ENCODE data around the gene PPP3CA. TPM values are rescaled to one million over a fixed set of nuclear protein-coding genes. Genes with fewer than 3 reads are reported as not detected.

PPP3CA gene
- total and polyA plus RNA-seq, 4 experiments from 2014 or later: 5.0 to 41.8 (median 22.9) TPM

GRCh38 chr4:101259876-101260275 is 87.5 kb downstream of the PPP3CA start:
- H3K4me1 Mint-ChIP-seq: peaks cover 38 to 69% (median 57%) of the 10 kb centered on the region in 4 donors
- Histone ChIP-seq H3K27me3 (ENCODE audit: insufficient read depth, low read length) (no peaks in the 10 kb centered on the region), H3K36me3 (ENCODE audit: insufficient read depth, low read length) (no peaks in the 10 kb centered on the region), H3K4me1 (ENCODE audit: insufficient read depth, low read length) (peaks cover 31% of the 10 kb centered on the region), H3K9me3 (ENCODE audit: control insufficient read depth in 1 of 2, low read length in 2 of 2) (no peaks in the 10 kb centered on the region), H3K27ac (ENCODE audit: low read depth, low read length) (no peak overlapping the region), H3K4me3 (ENCODE audit: low read length in 2 of 2) (no peak overlapping the region)
- H3K36me3 Mint-ChIP-seq: no peaks in the 10 kb centered on the region
- H3K27ac Mint-ChIP-seq: no peak overlapping the region
- POLR2A ChIA-PET (ENCODE audit: partially characterized antibody): interaction anchor here (1.2 kb wide), 1 partner anchor 88 kb away, joined by 3 read pairs; the partner anchor contains the start of gene PPP3CA
- no peak for DNase-seq
- CTCF ChIA-PET (ENCODE audit: partially characterized antibody): interaction anchor here (0.6 kb wide), 1 partner anchor 324 kb away, joined by 4 read pairs; no protein-coding TSS in a partner anchor
- no peak overlapping the region for H3K4me3 Mint-ChIP-seq
- no peaks in the 10 kb centered on the region for H3K27me3 Mint-ChIP-seq
- no peaks in the 10 kb centered on the region for H3K9me3 Mint-ChIP-seq
- intact Hi-C loops (cut with micrococcal nuclease): loop anchor here (5.0 kb wide), 1 partner anchor 87 kb away; the partner anchor contains the start of gene PPP3CA

- CTCF ChIA-PET (ENCODE audit: partially characterized antibody): interaction anchor here (1.5 kb wide), 1 partner anchor 10 kb away, joined by 3 read pairs; no protein-coding TSS in a partner anchor
Observed at GRCh38 chr4:101258883-101259282, 88.4 kb downstream of the PPP3CA start.

GRCh38 chr4:101256222-101256621 is 91.1 kb downstream of the PPP3CA start:
- no peaks in the 10 kb centered on the region for H3K36me3 ChIP-seq (ENCODE audit: insufficient read depth, low read length)
- no peaks in the 10 kb centered on the region for H3K9me3 ChIP-seq (ENCODE audit: control insufficient read depth in 1 of 2, low read length in 2 of 2)
- POLR2A ChIA-PET (ENCODE audit: partially characterized antibody): interaction anchor here (1.0 kb wide), 1 partner anchor 236 kb away, joined by 3 read pairs; no protein-coding TSS in a partner anchor
- peaks cover 25% of the 10 kb centered on the region for H3K4me1 ChIP-seq (ENCODE audit: insufficient read depth, low read length)
- Mint-ChIP-seq H3K4me3 (peak overlapping the region in 1 of 8 donors; percentile 11), H3K36me3 (no peaks in the 10 kb centered on the region), H3K9me3 (no peaks in the 10 kb centered on the region), H3K4me1 (peaks cover 37 to 68% (median 58%) of the 10 kb centered on the region in 4 donors), H3K27me3 (no peaks in the 10 kb centered on the region), H3K27ac (no peak overlapping the region)
- H3K27ac ChIP-seq (ENCODE audit: low read depth, low read length): no peak overlapping the region
- no peak for DNase-seq
- no peak overlapping the region for H3K4me3 ChIP-seq (ENCODE audit: low read length in 2 of 2)
- H3K27me3 ChIP-seq (ENCODE audit: insufficient read depth, low read length): no peaks in the 10 kb centered on the region
- intact Hi-C loops (cut with micrococcal nuclease): no loop called here
- CTCF ChIA-PET (ENCODE audit: partially characterized antibody): no interaction called here

More at GRCh38 chr4:101258883-101259282, 88.4 kb downstream of the PPP3CA start:
- Mint-ChIP-seq H3K4me3 (peak overlapping the region in 4 of 8 donors; percentile 27 to 36 (median 30)), H3K27ac (peak overlapping the region in 2 of 7 donors; percentile 1 to 8), H3K9me3 (no peaks in the 10 kb centered on the region), H3K36me3 (no peaks in the 10 kb centered on the region), H3K4me1 (peaks cover 34 to 64% (median 55%) of the 10 kb centered on the region in 4 donors), H3K27me3 (no peaks in the 10 kb centered on the region)
- intact Hi-C loops (cut with micrococcal nuclease): no loop called here
- Histone ChIP-seq H3K9me3 (ENCODE audit: control insufficient read depth in 1 of 2, low read length in 2 of 2) (no peaks in the 10 kb centered on the region), H3K4me3 (ENCODE audit: low read length in 2 of 2) (no peak overlapping the region), H3K27me3 (ENCODE audit: insufficient read depth, low read length) (no peaks in the 10 kb centered on the region), H3K36me3 (ENCODE audit: insufficient read depth, low read length) (no peaks in the 10 kb centered on the region), H3K4me1 (ENCODE audit: insufficient read depth, low read length) (peaks cover 31% of the 10 kb centered on the region), H3K27ac (ENCODE audit: low read depth, low read length) (no peak overlapping the region)
- POLR2A ChIA-PET (ENCODE audit: partially characterized antibody): interaction anchor here (1.2 kb wide), 1 partner anchor 11 kb away, joined by 3 read pairs; no protein-coding TSS in a partner anchor
- DNase-seq: no peak

GRCh38 chr4:101254776-101255175 is 92.5 kb downstream of the PPP3CA start:
- Mint-ChIP-seq H3K27me3 (no peaks in the 10 kb centered on the region), H3K9me3 (no peaks in the 10 kb centered on the region), H3K4me1 (peaks cover 25 to 55% (median 45%) of the 10 kb centered on the region in 4 donors), H3K36me3 (no peaks in the 10 kb centered on the region), H3K27ac (no peak overlapping the region), H3K4me3 (no peak overlapping the region)
- Histone ChIP-seq H3K27me3 (ENCODE audit: insufficient read depth, low read length) (no peaks in the 10 kb centered on the region), H3K9me3 (ENCODE audit: control insufficient read depth in 1 of 2, low read length in 2 of 2) (no peaks in the 10 kb centered on the region), H3K27ac (ENCODE audit: low read depth, low read length) (no peak overlapping the region), H3K4me3 (ENCODE audit: low read length in 2 of 2) (no peak overlapping the region), H3K36me3 (ENCODE audit: insufficient read depth, low read length) (no peaks in the 10 kb centered on the region), H3K4me1 (ENCODE audit: insufficient read depth, low read length) (peaks cover 25% of the 10 kb centered on the region)
- POLR2A ChIA-PET (ENCODE audit: partially characterized antibody): no interaction called here
- CTCF ChIA-PET (ENCODE audit: partially characterized antibody): no interaction called here
- DNase-seq: no peak
- intact Hi-C loops (cut with micrococcal nuclease): no loop called here

GRCh38 chr4:101253121-101253520 is 94.2 kb downstream of the PPP3CA start:
- H3K27me3 ChIP-seq (ENCODE audit: insufficient read depth, low read length): no peaks in the 10 kb centered on the region
- no peaks in the 10 kb centered on the region for H3K27me3 Mint-ChIP-seq
- H3K36me3 ChIP-seq (ENCODE audit: insufficient read depth, low read length): no peaks in the 10 kb centered on the region
- peaks cover 12% of the 10 kb centered on the region for H3K4me1 ChIP-seq (ENCODE audit: insufficient read depth, low read length)
- H3K9me3 ChIP-seq (ENCODE audit: control insufficient read depth in 1 of 2, low read length in 2 of 2): no peaks in the 10 kb centered on the region
- H3K4me1 Mint-ChIP-seq: peaks cover 15 to 38% (median 32%) of the 10 kb centered on the region in 4 donors
- POLR2A ChIA-PET (ENCODE audit: partially characterized antibody): no interaction called here
- H3K4me3 Mint-ChIP-seq: peak overlapping the region in 1 of 8 donors; percentile 14
- CTCF ChIA-PET (ENCODE audit: partially characterized antibody): interaction anchor here (1.6 kb wide), 1 partner anchor 153 kb away, joined by 3 read pairs; no protein-coding TSS in a partner anchor
- H3K4me3 ChIP-seq (ENCODE audit: low read length in 2 of 2): no peak overlapping the region
- H3K27ac Mint-ChIP-seq: no peak overlapping the region
- H3K36me3 Mint-ChIP-seq: no peaks in the 10 kb centered on the region
- no peaks in the 10 kb centered on the region for H3K9me3 Mint-ChIP-seq
- intact Hi-C loops (cut with micrococcal nuclease): no loop called here
- H3K27ac ChIP-seq (ENCODE audit: low read depth, low read length): no peak overlapping the region
- no peak for DNase-seq

- CTCF ChIA-PET (ENCODE audit: partially characterized antibody): interaction anchor here (1.6 kb wide), 1 partner anchor 152 kb away, joined by 3 read pairs; no protein-coding TSS in a partner anchor
- no peaks in the 10 kb centered on the region for H3K27me3 Mint-ChIP-seq
Observed at GRCh38 chr4:101252721-101253120, 94.6 kb downstream of the PPP3CA start.

GRCh38 chr4:101251261-101251660 is 96.1 kb downstream of the PPP3CA start:
- H3K4me1 ChIP-seq (ENCODE audit: insufficient read depth, low read length): peaks cover 3% of the 10 kb centered on the region
- Mint-ChIP-seq H3K27me3 (no peaks in the 10 kb centered on the region), H3K27ac (no peak overlapping the region), H3K36me3 (no peaks in the 10 kb centered on the region), H3K4me3 (no peak overlapping the region), H3K9me3 (no peaks in the 10 kb centered on the region), H3K4me1 (peaks cover 12 to 35% (median 26%) of the 10 kb centered on the region in 4 donors)
- no peak for DNase-seq
- ChIA-PET POLR2A (ENCODE audit: partially characterized antibody) (no interaction called here), CTCF (ENCODE audit: partially characterized antibody) (no interaction called here)
- no peaks in the 10 kb centered on the region for H3K27me3 ChIP-seq (ENCODE audit: insufficient read depth, low read length)
- H3K36me3 ChIP-seq (ENCODE audit: insufficient read depth, low read length): no peaks in the 10 kb centered on the region
- H3K4me3 ChIP-seq (ENCODE audit: low read length in 2 of 2): no peak overlapping the region
- H3K27ac ChIP-seq (ENCODE audit: low read depth, low read length): no peak overlapping the region
- intact Hi-C loops (cut with micrococcal nuclease): no loop called here
- no peaks in the 10 kb centered on the region for H3K9me3 ChIP-seq (ENCODE audit: control insufficient read depth in 1 of 2, low read length in 2 of 2)

More at GRCh38 chr4:101252721-101253120, 94.6 kb downstream of the PPP3CA start:
- no peak for DNase-seq
- Histone ChIP-seq H3K4me1 (ENCODE audit: insufficient read depth, low read length) (peaks cover 9% of the 10 kb centered on the region), H3K27ac (ENCODE audit: low read depth, low read length) (no peak overlapping the region), H3K4me3 (ENCODE audit: low read length in 2 of 2) (no peak overlapping the region), H3K9me3 (ENCODE audit: control insufficient read depth in 1 of 2, low read length in 2 of 2) (no peaks in the 10 kb centered on the region), H3K36me3 (ENCODE audit: insufficient read depth, low read length) (no peaks in the 10 kb centered on the region), H3K27me3 (ENCODE audit: insufficient read depth, low read length) (no peaks in the 10 kb centered on the region)
- no peaks in the 10 kb centered on the region for H3K36me3 Mint-ChIP-seq
- intact Hi-C loops (cut with micrococcal nuclease): no loop called here
- H3K4me1 Mint-ChIP-seq: peaks cover 15 to 35% (median 31%) of the 10 kb centered on the region in 4 donors
- no peak overlapping the region for H3K27ac Mint-ChIP-seq
- POLR2A ChIA-PET (ENCODE audit: partially characterized antibody): no interaction called here
- H3K4me3 Mint-ChIP-seq: peak overlapping the region in 2 of 8 donors; percentile 12 to 44
- H3K9me3 Mint-ChIP-seq: no peaks in the 10 kb centered on the region

All from CD4-positive, alpha-beta memory T cell (primary cell).